Calu3 (cell line): Measurements from ENCODE around the gene HYOU1. TPM values are rescaled to one million over a fixed set of nuclear protein-coding genes. Genes with fewer than 3 reads are reported as not detected.

Experiments
- BruUV-seq: library from RNA; stranded (reverse); fragments of 400-500 nt; replicated peaks from 2 replicates; lab custom pipeline; 2021; lab: Mats Ljungman, UMichigan
- CTCF ChIA-PET: fragments of 300-600 bp; sonication (Branson Sonifier 250); formaldehyde crosslinking; loops from one replicate; lab custom pipeline; 2022; ENCODE audit warnings: antibody characterized with exemption; lab: Charles Lee
- DNase-seq: peaks from one replicate; pipeline ENCODE4 v3.0.0; 2022
- H3K27ac Mint-ChIP-seq: one replicate; pipeline ENCODE4 v1.8.0; 2022; ENCODE audit warnings: mixed read lengths; ENCODE audit not compliant: unreplicated experiment
- H3K27me3 Mint-ChIP-seq: one replicate; pipeline ENCODE4 v1.8.0; 2022; ENCODE audit warnings: mixed read lengths; ENCODE audit not compliant: unreplicated experiment
- H3K36me3 Mint-ChIP-seq: one replicate; pipeline ENCODE4 v1.8.0; 2022; ENCODE audit warnings: mild to moderate bottlenecking, moderate library complexity, mixed read lengths; ENCODE audit not compliant: insufficient read depth, unreplicated experiment
- H3K4me1 Mint-ChIP-seq: one replicate; pipeline ENCODE4 v1.8.0; 2022; ENCODE audit warnings: mild to moderate bottlenecking, low read depth, mixed read lengths; ENCODE audit not compliant: unreplicated experiment
- H3K4me3 Mint-ChIP-seq: one replicate; pipeline ENCODE4 v1.8.0; 2022; ENCODE audit warnings: mild to moderate bottlenecking, low read depth, moderate library complexity, mixed read lengths; ENCODE audit not compliant: unreplicated experiment
- H3K9me3 Mint-ChIP-seq: one replicate; pipeline ENCODE4 v1.8.0; 2022; ENCODE audit warnings: low read depth, mixed read lengths; ENCODE audit not compliant: unreplicated experiment
- CTCF ChIP-seq: fragments of 200-600 bp; IDR thresholded peaks from one replicate; pipeline ENCODE4 v1.8.0; 2022; ENCODE audit warnings: antibody characterized with exemption; ENCODE audit not compliant: unreplicated experiment
- intact Hi-C: fragments of 100-400 bp; cut with micrococcal nuclease; formaldehyde crosslinking; loops from one replicate; pipeline ENCODE4 v1.10.0; 2022; ENCODE audit not compliant: unreplicated experiment
- total RNA-seq: library from RNA; stranded (reverse); gene quantifications from 2 replicates; pipeline ENCODE4 v1.2.3, GENCODE V29; 2022

The HYOU1 gene
- total RNA-seq, 1 experiment from 2014 or later = 180 TPM

GRCh38 chr11:119027561-119028345, 29.3 kb downstream of the HYOU1 start:
- DNase-seq = no peak
- Mint-ChIP-seq H3K36me3 (peaks cover 36% of the 10 kb centered on the region), H3K4me3 (peak overlapping the region; percentile 17), H3K9me3 (no peaks in the 10 kb centered on the region), H3K27me3 (no peaks in the 10 kb centered on the region), H3K27ac (no peak overlapping the region), H3K4me1 (peaks cover 24% of the 10 kb centered on the region)
- TF ChIP-seq CTCF = no peak
- intact Hi-C loops = no loop called here
- CTCF ChIA-PET = no interaction called here
- no TSS peak for BruUV-seq

- no peak overlapping the region for H3K27ac Mint-ChIP-seq
- no peaks in the 10 kb centered on the region for H3K27me3 Mint-ChIP-seq
- H3K9me3 Mint-ChIP-seq = no peaks in the 10 kb centered on the region
- intact Hi-C loops = no loop called here
- H3K36me3 Mint-ChIP-seq = peaks cover 36% of the 10 kb centered on the region
- no TSS peak for BruUV-seq
- no peak overlapping the region for H3K4me3 Mint-ChIP-seq
- no peak for DNase-seq
- CTCF ChIA-PET = no interaction called here
- no peak for TF ChIP-seq CTCF
- peaks cover 24% of the 10 kb centered on the region for H3K4me1 Mint-ChIP-seq
Observed at GRCh38 chr11:119026970-119027369, 30.0 kb downstream of the HYOU1 start.

- no TSS peak for BruUV-seq
- CTCF ChIA-PET = no interaction called here
- H3K4me3 Mint-ChIP-seq = no peak overlapping the region
- no peaks in the 10 kb centered on the region for H3K27me3 Mint-ChIP-seq
- no peak overlapping the region for H3K27ac Mint-ChIP-seq
- TF ChIP-seq CTCF = no peak
- H3K36me3 Mint-ChIP-seq = peaks cover 36% of the 10 kb centered on the region
- H3K9me3 Mint-ChIP-seq = no peaks in the 10 kb centered on the region
- no peak for DNase-seq
- H3K4me1 Mint-ChIP-seq = peaks cover 24% of the 10 kb centered on the region
- intact Hi-C loops = no loop called here
Observed at GRCh38 chr11:119025978-119026766, 30.8 kb downstream of the HYOU1 start.

GRCh38 chr11:119025541-119025940, 31.5 kb downstream of the HYOU1 start:
- no peak for TF ChIP-seq CTCF
- Mint-ChIP-seq H3K9me3 (no peaks in the 10 kb centered on the region), H3K27me3 (no peaks in the 10 kb centered on the region), H3K4me3 (no peak overlapping the region), H3K4me1 (peaks cover 24% of the 10 kb centered on the region), H3K27ac (no peak overlapping the region), H3K36me3 (peaks cover 36% of the 10 kb centered on the region)
- intact Hi-C loops = no loop called here
- CTCF ChIA-PET = no interaction called here
- BruUV-seq = no TSS peak
- no peak for DNase-seq
